Astrocyte of the spinal cord (primary cell): ENCODE data around the gene CDC73.
"Not testable (repeated sequence)": the region's sequence is repeated elsewhere in the genome, so short reads cannot be mapped to it uniquely, and the experiment has no call there.

Experiments
- DNase-seq: peaks from one replicate; pipeline ENCODE4 v3.0.0; 2011; ENCODE audit warnings: low read depth, low spot score
- H3K4me3 ChIP-seq: 2 replicates; pipeline ENCODE4 v1.5.1; 2011; ENCODE audit warnings: low read depth, mild to moderate bottlenecking, low read length, moderate library complexity
- in situ Hi-C: cut with HindIII; loops from 2 replicates; pipeline ENCODE4 v1.10.0; 2017; ENCODE audit warnings: low sequenced_read_pairs
- TF ChIP-seq, protein P1 (sequence below): IDR thresholded peaks from 2 replicates; pipeline ENCODE4 v1.5.1; 2012; ENCODE audit warnings: low read depth, mild to moderate bottlenecking, low read length, inconsistent platforms

The CDC73 gene

GRCh38 chr1:193181985-193182384, 60.2 kb downstream of the CDC73 start:
- in situ Hi-C loops: no loop called here
- TF ChIP-seq, protein P1, sequence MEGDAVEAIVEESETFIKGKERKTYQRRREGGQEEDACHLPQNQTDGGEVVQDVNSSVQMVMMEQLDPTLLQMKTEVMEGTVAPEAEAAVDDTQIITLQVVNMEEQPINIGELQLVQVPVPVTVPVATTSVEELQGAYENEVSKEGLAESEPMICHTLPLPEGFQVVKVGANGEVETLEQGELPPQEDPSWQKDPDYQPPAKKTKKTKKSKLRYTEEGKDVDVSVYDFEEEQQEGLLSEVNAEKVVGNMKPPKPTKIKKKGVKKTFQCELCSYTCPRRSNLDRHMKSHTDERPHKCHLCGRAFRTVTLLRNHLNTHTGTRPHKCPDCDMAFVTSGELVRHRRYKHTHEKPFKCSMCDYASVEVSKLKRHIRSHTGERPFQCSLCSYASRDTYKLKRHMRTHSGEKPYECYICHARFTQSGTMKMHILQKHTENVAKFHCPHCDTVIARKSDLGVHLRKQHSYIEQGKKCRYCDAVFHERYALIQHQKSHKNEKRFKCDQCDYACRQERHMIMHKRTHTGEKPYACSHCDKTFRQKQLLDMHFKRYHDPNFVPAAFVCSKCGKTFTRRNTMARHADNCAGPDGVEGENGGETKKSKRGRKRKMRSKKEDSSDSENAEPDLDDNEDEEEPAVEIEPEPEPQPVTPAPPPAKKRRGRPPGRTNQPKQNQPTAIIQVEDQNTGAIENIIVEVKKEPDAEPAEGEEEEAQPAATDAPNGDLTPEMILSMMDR: no peak
- peak; percentile 16 for DNase-seq
- H3K4me3 ChIP-seq: no peak overlapping the region

DNA sequence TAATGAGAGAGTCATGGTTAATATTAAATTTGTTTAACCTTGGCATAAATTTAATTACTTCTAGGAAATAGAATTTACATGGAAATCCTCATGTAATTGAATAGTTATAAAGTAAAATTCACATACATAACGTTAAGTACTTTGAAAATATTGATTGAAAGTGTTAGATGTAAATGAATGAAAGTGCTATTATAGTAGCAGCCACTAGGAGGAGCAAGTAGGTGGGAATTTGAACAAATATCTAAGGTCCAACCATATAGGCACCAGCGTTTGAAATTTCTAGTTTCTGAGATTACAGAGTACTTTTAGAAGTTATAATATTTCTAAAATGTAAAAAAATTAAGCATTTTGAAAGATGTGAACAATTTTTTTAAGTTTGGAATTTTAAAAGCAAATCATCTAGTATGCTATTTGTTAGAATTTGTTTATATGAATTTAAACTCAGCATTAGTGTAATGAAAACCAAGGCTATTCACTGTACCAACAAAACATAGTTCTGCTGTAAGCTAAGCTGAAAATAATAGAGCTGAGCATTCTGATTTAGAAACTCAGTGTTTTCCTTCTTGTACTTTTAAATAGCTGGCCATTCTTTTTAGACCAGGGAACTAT, 61.3 kb downstream of the CDC73 start:
- TF ChIP-seq, protein P1: peak; percentile 76
- peak; percentile 74 for DNase-seq
- in situ Hi-C loops: no loop called here
- H3K4me3 ChIP-seq: no peak overlapping the region

DNA sequence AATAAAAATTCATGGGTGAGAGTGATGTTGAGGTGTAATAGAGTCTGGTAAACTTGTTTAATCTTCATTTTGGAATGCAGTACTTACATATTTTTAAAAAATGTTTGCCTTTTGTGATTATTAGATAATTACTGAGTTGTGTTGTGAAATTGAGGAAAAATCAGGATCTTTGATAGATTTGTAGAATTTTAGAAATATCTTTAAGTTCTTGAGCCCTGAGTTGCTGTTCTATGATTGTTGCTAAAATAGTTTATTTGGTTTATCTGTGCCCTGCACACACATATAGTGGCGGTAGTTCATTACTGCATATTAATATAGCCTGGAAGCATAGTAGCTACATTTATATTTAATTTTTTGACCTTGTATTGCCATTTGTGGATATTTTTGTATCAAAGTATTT, 62.9 kb downstream of the CDC73 start:
- no peak overlapping the region for H3K4me3 ChIP-seq
- DNase-seq: no peak
- in situ Hi-C loops: no loop called here
- TF ChIP-seq, protein P1: no peak

DNA sequence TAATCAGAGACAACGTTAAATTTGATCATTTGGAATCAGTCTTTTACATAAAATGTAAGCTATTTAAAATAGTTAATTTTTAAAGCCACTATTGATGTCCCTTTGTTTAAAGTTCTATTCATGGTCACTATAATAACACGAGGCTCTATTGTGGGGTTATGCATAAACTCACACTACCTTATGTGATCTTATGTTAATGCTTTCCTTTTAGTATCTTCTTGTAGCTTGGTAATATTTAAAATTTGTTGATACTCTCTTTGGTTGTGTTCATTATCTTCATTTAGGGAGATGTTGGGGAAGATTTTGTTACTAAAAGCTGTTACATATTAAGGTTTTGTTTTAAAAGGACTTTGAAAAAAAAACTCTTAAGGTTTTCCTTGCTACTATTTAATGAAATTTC, 63.4 kb downstream of the CDC73 start:
- DNase-seq: no peak
- in situ Hi-C loops: no loop called here
- TF ChIP-seq, protein P1: no peak
- no peak overlapping the region for H3K4me3 ChIP-seq

DNA sequence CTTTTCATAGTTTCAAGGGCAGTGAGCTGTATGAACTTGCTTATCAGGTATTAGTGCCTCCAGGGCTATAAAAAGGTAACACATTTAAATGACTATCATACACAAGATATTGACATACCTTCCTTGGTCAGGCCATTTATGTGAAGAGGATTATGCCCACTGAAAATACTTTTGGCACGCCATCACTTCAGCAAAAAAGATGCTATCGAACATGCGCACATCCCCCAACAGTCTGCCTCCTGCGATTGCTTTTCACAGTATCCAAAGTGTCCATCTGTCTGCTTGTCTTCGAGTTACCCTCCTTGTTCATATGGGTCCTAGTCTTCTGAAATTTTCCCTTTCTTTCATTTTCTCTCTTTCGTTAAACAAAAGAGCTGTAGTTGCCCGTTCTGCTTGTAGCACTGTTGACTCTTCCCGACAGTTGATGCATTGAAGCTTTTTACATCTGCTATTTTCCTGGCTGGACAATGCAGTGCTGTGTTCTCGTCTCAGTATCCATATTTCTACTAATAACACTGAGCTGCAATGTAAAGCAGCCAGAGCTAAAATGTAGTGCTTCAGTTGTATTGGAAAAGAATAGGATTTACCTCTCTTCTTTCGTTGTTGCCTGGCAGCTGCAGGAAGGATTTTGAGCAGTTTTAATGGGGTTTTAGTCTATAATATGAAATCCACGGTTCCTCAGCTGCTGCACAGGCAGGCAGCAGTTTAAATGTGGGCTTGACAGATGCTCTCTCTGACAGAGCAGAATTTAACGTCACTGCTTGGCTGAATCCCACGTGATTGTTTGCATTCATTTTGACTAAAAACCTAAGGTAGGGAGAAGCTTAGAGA, 64.3 kb downstream of the CDC73 start, which contains the start of gene B3GALT2:
Gene B3GALT2, minus strand, starts transcription at position 713 of the 831 bp plus-strand sequence. CDS start 5,051 bp downstream, outside the sequence.
- in situ Hi-C loops: no loop called here
- DNase-seq: peak; percentile 44
- H3K4me3 ChIP-seq: peak within 1 kb of the TSS; percentile 29
- TF ChIP-seq, protein P1: no peak

GRCh38 chr1:193187114-193187513, 65.3 kb downstream of the CDC73 start:
- in situ Hi-C loops: no loop called here
- TF ChIP-seq, protein P1: no peak
- no peak for DNase-seq
- no peak overlapping the region for H3K4me3 ChIP-seq

DNA sequence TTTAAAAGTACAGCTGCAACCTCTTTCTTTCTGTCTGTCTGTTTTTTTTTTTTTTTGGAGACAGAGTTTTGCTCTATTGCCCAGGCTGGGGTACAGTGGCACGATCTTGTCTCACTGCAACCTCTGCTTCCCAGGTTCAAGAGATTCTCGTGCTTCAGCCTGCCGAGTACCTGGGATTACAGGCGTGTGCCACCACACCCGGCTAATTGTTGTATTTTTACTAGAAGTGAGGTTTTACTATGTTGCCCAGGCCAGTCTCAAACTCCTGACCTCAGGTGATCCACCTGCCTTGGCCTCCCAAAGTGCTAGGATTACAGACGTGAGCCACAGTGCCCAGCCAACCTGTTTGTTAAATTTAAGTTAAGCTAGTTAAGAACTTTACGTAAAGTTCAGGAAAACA, 67.1 kb downstream of the CDC73 start:
- H3K4me3 ChIP-seq, DNase-seq, in situ Hi-C loops: not testable (repeated sequence)
